ENCODE results near the gene ITPR1.

The ITPR1 gene

GRCh38 chr3:4776399-4776979 is 283.3 kb downstream of the ITPR1 start:
- no peak for DNase-seq (ENCODE audit: low read depth)
- H3K4me3 ChIP-seq (ENCODE audit: low read depth, low read length): no peak overlapping the region

GRCh38 chr3:4776980-4777581 is 283.9 kb downstream of the ITPR1 start:
- peak; percentile 84 for DNase-seq (ENCODE audit: low read depth)
- H3K4me3 ChIP-seq (ENCODE audit: low read depth, low read length): no peak overlapping the region

GRCh38 chr3:4778119-4778518 is 285.0 kb downstream of the ITPR1 start:
- no peak for DNase-seq (ENCODE audit: low read depth)
- no peak overlapping the region for H3K4me3 ChIP-seq (ENCODE audit: low read depth, low read length)

- DNase-seq (ENCODE audit: low read depth): no peak
- no peak overlapping the region for H3K4me3 ChIP-seq (ENCODE audit: low read depth, low read length)
These were observed 285.6 kb downstream of the ITPR1 start for GRCh38 chr3:4778740-4779139.

- H3K4me3 ChIP-seq (ENCODE audit: low read depth, low read length): no peak overlapping the region
- no peak for DNase-seq (ENCODE audit: low read depth)
These were observed 287.4 kb downstream of the ITPR1 start for GRCh38 chr3:4780545-4780957.

GRCh38 chr3:4782095-4782494 is 288.9 kb downstream of the ITPR1 start:
- DNase-seq (ENCODE audit: low read depth): no peak
- H3K4me3 ChIP-seq (ENCODE audit: low read depth, low read length): no peak overlapping the region

- no peak overlapping the region for H3K4me3 ChIP-seq (ENCODE audit: low read depth, low read length)
- no peak for DNase-seq (ENCODE audit: low read depth)
These were observed 292.4 kb downstream of the ITPR1 start for GRCh38 chr3:4785551-4785950.

GRCh38 chr3:4786431-4786830 is 293.3 kb downstream of the ITPR1 start:
- no peak for DNase-seq (ENCODE audit: low read depth)

GRCh38 chr3:4791358-4791757 is 298.2 kb downstream of the ITPR1 start:
- H3K4me3 ChIP-seq (ENCODE audit: low read depth, low read length): no peak overlapping the region
- no peak for DNase-seq (ENCODE audit: low read depth)

More at GRCh38 chr3:4786431-4786830, 293.3 kb downstream of the ITPR1 start:
- H3K4me3 ChIP-seq (ENCODE audit: low read depth, low read length): no peak overlapping the region

- H3K4me3 ChIP-seq (ENCODE audit: low read depth, low read length): no peak overlapping the region
- no peak for DNase-seq (ENCODE audit: low read depth)
These were observed 300.2 kb downstream of the ITPR1 start for GRCh38 chr3:4793311-4793710.

- no peak overlapping the region for H3K4me3 ChIP-seq (ENCODE audit: low read depth, low read length)
- DNase-seq (ENCODE audit: low read depth): no peak
These were observed 301.2 kb downstream of the ITPR1 start for GRCh38 chr3:4794331-4794730.

- H3K4me3 ChIP-seq (ENCODE audit: low read depth, low read length): no peak overlapping the region
- DNase-seq (ENCODE audit: low read depth): no peak
These were observed 301.6 kb downstream of the ITPR1 start for GRCh38 chr3:4794798-4795197.

- DNase-seq (ENCODE audit: low read depth): no peak
- no peak overlapping the region for H3K4me3 ChIP-seq (ENCODE audit: low read depth, low read length)
These were observed 302.8 kb downstream of the ITPR1 start for GRCh38 chr3:4795905-4796304.

GRCh38 chr3:4797201-4797705 is 304.1 kb downstream of the ITPR1 start:
- no peak overlapping the region for H3K4me3 ChIP-seq (ENCODE audit: low read depth, low read length)
- DNase-seq (ENCODE audit: low read depth): no peak

- DNase-seq (ENCODE audit: low read depth): no peak
These were observed 306.4 kb downstream of the ITPR1 start for GRCh38 chr3:4799266-4800256.

GRCh38 chr3:4800595-4800994 is 307.4 kb downstream of the ITPR1 start:
- no peak for DNase-seq (ENCODE audit: low read depth)

More at GRCh38 chr3:4799266-4800256, 306.4 kb downstream of the ITPR1 start:
- no peak overlapping the region for H3K4me3 ChIP-seq (ENCODE audit: low read depth, low read length)

GRCh38 chr3:4801892-4802291 is 308.7 kb downstream of the ITPR1 start:
- no peak overlapping the region for H3K4me3 ChIP-seq (ENCODE audit: low read depth, low read length)
- no peak for DNase-seq (ENCODE audit: low read depth)

More at GRCh38 chr3:4800595-4800994, 307.4 kb downstream of the ITPR1 start:
- no peak overlapping the region for H3K4me3 ChIP-seq (ENCODE audit: low read depth, low read length)

GRCh38 chr3:4802903-4803302 is 309.8 kb downstream of the ITPR1 start:
- H3K4me3 ChIP-seq (ENCODE audit: low read depth, low read length): no peak overlapping the region
- DNase-seq (ENCODE audit: low read depth): no peak

- H3K4me3 ChIP-seq (ENCODE audit: low read depth, low read length): no peak overlapping the region
- DNase-seq (ENCODE audit: low read depth): no peak
These were observed 311.3 kb downstream of the ITPR1 start for GRCh38 chr3:4804161-4805058.
